Choroid plexus epithelial cell (primary cell): ENCODE measurements around the gene PIK3CD.

ENCODE experiments used
- DNase-seq: peaks from one replicate; pipeline ENCODE4 v3.0.0-alpha.2; 2010; ENCODE audit warnings: low read depth
- H3K4me3 ChIP-seq: 2 replicates; pipeline ENCODE4 v1.5.1; 2011; ENCODE audit warnings: low read depth, mild to moderate bottlenecking, control low read depth, low read length, moderate library complexity
- TF ChIP-seq, protein P1 (sequence below): conservative IDR thresholded peaks from 2 replicates; pipeline ENCODE4 v1.5.1; 2011; ENCODE audit warnings: low read depth, mild to moderate bottlenecking, control low read depth, inconsistent platforms, low read length, moderate library complexity

PIK3CD gene

DNA sequence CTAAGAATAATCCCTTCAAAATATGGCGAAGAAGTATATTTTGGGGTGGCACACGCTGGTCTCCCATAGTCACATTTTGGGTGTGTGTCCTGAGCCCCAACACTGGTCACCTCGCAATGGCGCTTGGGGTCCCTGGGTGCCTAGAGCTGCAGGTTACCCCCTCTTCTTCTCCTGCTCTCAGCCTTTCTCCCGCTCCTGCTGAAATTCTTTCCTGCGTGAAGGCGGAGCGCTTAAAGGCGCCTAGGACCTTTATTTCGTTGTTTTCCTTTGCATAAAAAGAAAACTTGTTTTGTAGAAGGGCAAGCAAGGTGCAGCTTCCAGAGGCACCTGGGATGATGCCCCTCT is 339 bp upstream of the PIK3CD start:
- TF ChIP-seq, protein P1, sequence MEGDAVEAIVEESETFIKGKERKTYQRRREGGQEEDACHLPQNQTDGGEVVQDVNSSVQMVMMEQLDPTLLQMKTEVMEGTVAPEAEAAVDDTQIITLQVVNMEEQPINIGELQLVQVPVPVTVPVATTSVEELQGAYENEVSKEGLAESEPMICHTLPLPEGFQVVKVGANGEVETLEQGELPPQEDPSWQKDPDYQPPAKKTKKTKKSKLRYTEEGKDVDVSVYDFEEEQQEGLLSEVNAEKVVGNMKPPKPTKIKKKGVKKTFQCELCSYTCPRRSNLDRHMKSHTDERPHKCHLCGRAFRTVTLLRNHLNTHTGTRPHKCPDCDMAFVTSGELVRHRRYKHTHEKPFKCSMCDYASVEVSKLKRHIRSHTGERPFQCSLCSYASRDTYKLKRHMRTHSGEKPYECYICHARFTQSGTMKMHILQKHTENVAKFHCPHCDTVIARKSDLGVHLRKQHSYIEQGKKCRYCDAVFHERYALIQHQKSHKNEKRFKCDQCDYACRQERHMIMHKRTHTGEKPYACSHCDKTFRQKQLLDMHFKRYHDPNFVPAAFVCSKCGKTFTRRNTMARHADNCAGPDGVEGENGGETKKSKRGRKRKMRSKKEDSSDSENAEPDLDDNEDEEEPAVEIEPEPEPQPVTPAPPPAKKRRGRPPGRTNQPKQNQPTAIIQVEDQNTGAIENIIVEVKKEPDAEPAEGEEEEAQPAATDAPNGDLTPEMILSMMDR: no peak
- peak overlapping the region; percentile 61 for H3K4me3 ChIP-seq
- no peak for DNase-seq

DNA sequence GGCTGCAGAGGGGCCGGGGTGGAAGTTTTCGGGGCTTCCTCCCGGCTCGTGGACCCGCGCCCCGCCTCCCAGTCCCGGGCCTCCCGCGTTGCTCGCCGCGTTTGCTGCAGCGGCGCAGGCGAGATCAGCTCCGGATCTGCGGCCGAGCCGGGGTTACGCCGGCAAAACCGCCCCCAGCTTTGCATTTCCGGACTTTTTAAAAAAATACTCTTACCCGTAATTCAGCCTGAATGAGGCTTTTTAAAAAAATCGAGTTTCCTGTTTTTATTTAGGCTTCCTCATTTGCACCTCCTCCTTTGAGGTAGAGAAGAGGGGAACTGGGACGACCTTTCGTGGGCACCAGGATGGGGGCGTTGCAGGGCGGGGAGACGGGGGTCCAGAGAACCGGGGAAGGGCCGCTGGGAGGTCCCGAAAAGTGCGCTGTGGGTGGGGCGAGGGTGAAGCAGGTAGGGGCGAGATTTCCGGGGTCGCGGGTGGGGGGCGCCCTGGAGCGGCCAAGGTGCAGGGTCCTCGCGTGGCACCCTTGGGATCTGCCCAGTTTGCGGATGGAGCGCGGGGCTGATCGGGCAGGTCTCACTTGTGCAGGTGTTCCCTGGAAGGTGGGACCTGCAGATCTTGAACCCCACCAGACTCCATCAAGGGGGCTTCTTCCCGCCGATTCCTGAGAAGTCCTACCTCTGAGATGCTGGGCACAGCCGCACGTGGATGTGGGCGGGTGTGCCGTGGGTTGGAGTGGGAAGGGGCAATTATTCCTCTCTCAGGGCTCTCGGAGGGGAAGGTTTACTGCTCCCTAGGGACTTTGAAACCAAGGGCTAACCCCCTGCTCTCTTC is 1.1 kb downstream of the PIK3CD start:
- TF ChIP-seq, protein P1: no peak
- peak overlapping the region; percentile 61 for H3K4me3 ChIP-seq
- DNase-seq: peak; percentile 31

DNA sequence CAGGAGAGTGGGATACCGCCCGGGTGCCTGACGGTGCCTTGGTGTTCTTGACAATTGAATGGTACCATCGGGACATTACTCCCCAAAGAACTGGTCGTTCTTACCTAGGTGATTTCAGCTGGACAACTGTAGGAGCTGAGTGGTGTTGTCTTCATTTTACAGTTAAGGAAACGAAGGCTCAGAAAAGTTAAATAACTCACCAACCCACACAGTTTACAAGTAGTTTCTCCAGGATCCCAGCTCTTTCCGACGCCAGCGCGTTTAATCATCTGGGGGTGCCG is 1.6 kb downstream of the PIK3CD start:
- TF ChIP-seq, protein P1: no peak
- no peak overlapping the region for H3K4me3 ChIP-seq
- DNase-seq: no peak

DNA sequence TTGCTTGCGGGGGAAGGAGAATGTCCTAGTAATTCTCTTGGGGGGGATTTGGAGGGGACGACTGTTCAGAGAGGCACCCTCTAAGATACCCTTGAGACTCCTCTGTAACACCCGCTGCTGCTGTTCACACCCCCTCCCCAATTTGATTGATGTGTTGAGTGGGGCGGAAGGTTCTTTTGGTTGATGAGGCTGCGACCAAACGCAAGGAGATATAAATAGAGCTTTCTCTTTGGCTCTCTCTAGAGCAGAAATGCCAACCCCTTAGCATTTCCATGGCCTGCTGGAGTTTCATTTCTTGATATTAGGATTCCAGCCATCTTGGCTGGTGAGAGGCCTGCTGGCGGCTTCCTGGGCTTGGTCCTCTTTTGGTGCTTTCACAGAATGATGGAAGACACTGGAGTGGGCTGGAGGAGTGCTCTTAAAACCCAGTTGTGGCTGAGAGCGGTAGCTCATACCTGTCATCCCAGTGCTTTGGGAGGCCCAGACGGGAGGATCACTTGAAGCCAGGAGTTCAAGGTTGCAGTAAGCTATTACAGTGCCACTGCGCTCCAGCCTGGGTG is 2.0 kb downstream of the PIK3CD start:
- TF ChIP-seq, protein P1: no peak
- DNase-seq: no peak
- no peak overlapping the region for H3K4me3 ChIP-seq

DNA sequence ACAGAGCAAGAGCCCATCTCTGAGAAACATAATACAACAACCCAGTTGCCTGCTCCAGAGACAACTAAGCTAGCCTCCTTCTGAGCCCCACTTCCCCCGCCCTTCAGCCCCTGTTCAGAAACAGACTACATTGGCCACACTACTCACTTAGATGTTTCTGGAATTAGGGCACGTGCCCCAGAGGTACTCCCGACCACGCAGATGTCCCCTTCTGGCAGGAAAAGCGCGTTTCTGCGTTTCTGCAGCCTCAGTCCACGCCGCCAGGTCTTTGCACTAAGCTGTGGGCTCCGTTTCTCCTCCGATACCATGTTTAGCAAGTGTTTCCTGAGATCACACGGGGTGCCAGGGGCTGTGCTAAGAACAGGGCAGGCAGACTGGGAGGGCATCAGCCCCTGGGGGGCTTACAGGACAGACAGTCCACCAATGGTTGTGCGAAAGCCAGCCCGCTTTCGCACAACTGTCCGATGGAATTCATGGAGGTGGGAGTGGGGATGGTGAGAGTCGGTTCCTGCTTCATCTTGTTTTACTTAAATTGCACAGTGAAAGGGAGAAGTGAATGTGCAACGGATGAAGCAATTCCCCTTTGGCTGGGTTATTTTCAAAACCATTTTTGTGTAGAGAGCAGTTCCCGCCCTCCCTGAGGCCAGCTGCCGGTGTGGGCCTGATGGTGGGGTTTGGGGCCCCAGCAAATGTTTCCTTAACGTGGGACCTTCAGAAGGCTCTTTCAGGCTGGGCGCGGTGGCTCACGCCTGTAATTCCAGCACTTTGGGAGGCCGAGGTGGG is 2.7 kb downstream of the PIK3CD start:
- TF ChIP-seq, protein P1: no peak
- DNase-seq: no peak
- H3K4me3 ChIP-seq: no peak overlapping the region

DNA sequence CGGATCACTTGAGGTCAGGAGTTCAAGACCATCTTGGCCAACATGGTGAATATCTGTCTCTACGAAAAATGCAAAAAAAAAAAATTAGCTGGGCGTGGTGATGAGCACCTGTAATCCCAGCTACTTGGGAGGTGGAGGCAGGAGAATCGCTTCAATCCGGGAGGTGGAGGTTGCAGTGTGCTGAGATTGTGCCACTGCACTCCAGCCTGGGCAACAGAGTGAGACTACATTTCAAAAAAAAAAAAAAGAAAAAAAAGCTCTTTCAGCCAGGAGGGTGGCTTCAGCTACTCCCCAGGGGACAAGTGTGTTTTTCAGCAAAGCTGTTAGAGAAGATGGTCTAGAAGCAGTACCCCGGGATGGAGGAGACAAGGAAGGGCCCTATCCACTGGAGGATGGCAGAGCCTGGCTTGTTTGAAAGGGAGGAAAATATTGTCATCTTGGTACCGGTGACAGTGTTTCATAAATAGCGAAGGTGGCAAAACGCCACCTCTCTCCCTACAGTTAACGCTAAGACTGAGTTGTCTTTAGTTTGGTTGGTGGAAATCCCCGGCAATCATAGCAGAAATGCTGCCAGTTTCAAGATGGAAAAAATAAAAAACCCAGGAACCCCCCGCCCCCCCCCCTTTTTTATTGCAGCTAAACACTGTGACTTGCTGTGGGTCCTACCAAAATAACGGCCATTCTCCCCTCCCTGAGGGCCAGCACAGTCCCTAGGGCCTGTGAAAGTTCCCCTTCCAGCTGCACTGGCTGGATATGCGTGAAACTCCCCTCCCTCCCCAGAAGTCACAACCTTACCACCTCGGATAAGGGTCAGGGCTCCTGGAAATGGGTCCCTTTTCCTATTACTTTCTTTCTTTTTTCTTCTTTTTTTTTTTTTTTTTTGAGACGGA is 3.5 kb downstream of the PIK3CD start:
- TF ChIP-seq, protein P1: no peak
- DNase-seq: no peak
- H3K4me3 ChIP-seq: no peak overlapping the region
